Neuronal stem cell (in vitro differentiated cells): ENCODE measurements around the gene SCNN1G.

Experiments
- DNase-seq: peaks from one replicate; pipeline ENCODE4 v3.0.0-alpha.2; 2013; ENCODE audit warnings: low spot score
- H2AFZ ChIP-seq: one replicate; pipeline ENCODE4 v1.6.1; 2013; ENCODE audit warnings: mild to moderate bottlenecking, low read length, inconsistent platforms
- H2AK5ac ChIP-seq: 2 replicates; pipeline ENCODE4 v1.6.1; 2013; ENCODE audit warnings: low read depth, mild to moderate bottlenecking, inconsistent platforms, low read length, moderate library complexity, mixed read lengths
- H2BK120ac ChIP-seq: 2 replicates; pipeline ENCODE4 v1.6.1; 2013; ENCODE audit warnings: low read depth, mild to moderate bottlenecking, inconsistent platforms, low read length, moderate library complexity, mixed read lengths
- H2BK12ac ChIP-seq: one replicate; pipeline ENCODE4 v1.6.1; 2013; ENCODE audit warnings: low read length, inconsistent platforms
- H2BK15ac ChIP-seq: 2 replicates; pipeline ENCODE4 v1.6.1; 2013; ENCODE audit warnings: mild to moderate bottlenecking, low read length, inconsistent platforms, mixed read lengths
- H2BK5ac ChIP-seq: one replicate; pipeline ENCODE4 v1.6.1; 2013; ENCODE audit warnings: inconsistent platforms, mild to moderate bottlenecking, low read length, moderate library complexity
- H3K14ac ChIP-seq: one replicate; pipeline ENCODE4 v1.6.1; 2013; ENCODE audit warnings: low read length, inconsistent platforms
- H3K18ac ChIP-seq: 2 replicates; pipeline ENCODE4 v1.6.1; 2013; ENCODE audit warnings: low read length, inconsistent platforms
- H3K23ac ChIP-seq: 2 replicates; pipeline ENCODE4 v1.6.1; 2013; ENCODE audit warnings: low read depth, mild to moderate bottlenecking, mixed read lengths, low read length, inconsistent platforms; ENCODE audit not compliant: poor library complexity
- H3K27ac ChIP-seq: replicated peaks from 3 replicates; pipeline ENCODE4 v1.5.1; 2013; ENCODE audit warnings: low read length, inconsistent platforms
- H3K27me3 ChIP-seq, 3 experiments: 2 replicates each; pipeline ENCODE4 v1.6.1; 2013; ENCODE audit warnings: low read length in 3 of 3, mild to moderate bottlenecking in 2 of 3, inconsistent platforms in 1 of 3, low read depth in 1 of 3, mixed read lengths in 1 of 3, moderate library complexity in 1 of 3; ENCODE audit not compliant: control insufficient read depth in 3 of 3, insufficient read depth in 3 of 3
- H3K36me3 ChIP-seq, 2 donors: replicated peaks in 1 of 2; 2 replicates each; pipeline ENCODE4 v1.6.1; 2013; ENCODE audit warnings: low read length in 2 of 2; ENCODE audit not compliant: control insufficient read depth in 2 of 2, insufficient read depth in 2 of 2
- H3K4ac ChIP-seq: 2 replicates; pipeline ENCODE4 v1.6.1; 2013; ENCODE audit warnings: inconsistent platforms, mild to moderate bottlenecking, low read length, moderate library complexity
- H3K4me1 ChIP-seq, 2 donors: 1 replicate in 1 of 2; 2 replicates in 1 of 2; pipeline ENCODE4 v1.6.1; 2013; ENCODE audit warnings: low read length in 2 of 2, low read depth in 1 of 2; ENCODE audit not compliant: control insufficient read depth in 2 of 2, insufficient read depth in 1 of 2
- H3K4me2 ChIP-seq: one replicate; pipeline ENCODE4 v1.6.1; 2013; ENCODE audit warnings: mild to moderate bottlenecking, low read length, inconsistent platforms; ENCODE audit not compliant: insufficient read depth, poor library complexity, severe bottlenecking
- H3K4me3 ChIP-seq, 2 donors: 2 replicates each; pipeline ENCODE4 v1.5.1; 2013; ENCODE audit warnings: low read length in 2 of 2, mild to moderate bottlenecking in 2 of 2, inconsistent platforms in 1 of 2, moderate library complexity in 1 of 2
- H3K79me1 ChIP-seq: one replicate; pipeline ENCODE4 v1.6.1; 2013; ENCODE audit warnings: low read depth, mild to moderate bottlenecking, inconsistent platforms, low read length, moderate library complexity
- H3K9ac ChIP-seq: one replicate; pipeline ENCODE4 v1.6.1; 2013; ENCODE audit warnings: mild to moderate bottlenecking, low read depth, low read length, inconsistent platforms; ENCODE audit not compliant: poor library complexity
- H3K9me3 ChIP-seq, 2 donors: replicated peaks in 1 of 2; 2 replicates each; pipeline versions ENCODE3 to v1.6.1; 2013; ENCODE audit warnings: low read length in 2 of 2, mild to moderate bottlenecking in 2 of 2, inconsistent platforms in 1 of 2, low read depth in 1 of 2, mixed read lengths in 1 of 2, moderate library complexity in 1 of 2; ENCODE audit not compliant: control insufficient read depth in 2 of 2, insufficient read depth in 1 of 2
- H4K8ac ChIP-seq: one replicate; pipeline ENCODE4 v1.6.1; 2013; ENCODE audit warnings: low read depth, mild to moderate bottlenecking, inconsistent platforms, low read length, moderate library complexity
- H4K91ac ChIP-seq: one replicate; pipeline ENCODE4 v1.6.1; 2013; ENCODE audit warnings: low read length, low read depth, mild to moderate bottlenecking, inconsistent platforms; ENCODE audit not compliant: poor library complexity
- WGBS, 2 donors: extraction: QIAGEN DNeasy Blood & Tissue Kit; methylation state at CpG; one replicate each; pipeline ENCODE4 v1.1.7; 2013; ENCODE audit warnings: missing lambda C conversion rate in 2 of 2, mixed read lengths in 1 of 2; ENCODE audit not compliant: insufficient read length in 2 of 2, insufficient replicate concordance in 1 of 2; ENCODE audit errors: extremely low coverage in 2 of 2; 5-methylcytosine and 5-hydroxymethylcytosine counted together

The SCNN1G gene

GRCh38 chr16:23214796-23215195, 32.3 kb downstream of the SCNN1G start:
- no peaks in the 10 kb centered on the region for H3K27me3 ChIP-seq
- DNase-seq, result no peak
- no peaks in the 10 kb centered on the region for H3K36me3 ChIP-seq
- no peak overlapping the region for H4K8ac ChIP-seq
- no peak overlapping the region for H2AK5ac ChIP-seq
- H3K4me1 ChIP-seq, result no peaks in the 10 kb centered on the region
- no peaks in the 10 kb centered on the region for H3K79me1 ChIP-seq
- H2BK12ac ChIP-seq, result no peak overlapping the region
- H3K4ac ChIP-seq, result no peak overlapping the region
- H3K9me3 ChIP-seq, result no peaks in the 10 kb centered on the region
- H2BK120ac ChIP-seq, result no peak overlapping the region
- H4K91ac ChIP-seq, result no peak overlapping the region
- no peak overlapping the region for H3K27ac ChIP-seq
- H3K23ac ChIP-seq, result no peak overlapping the region
- no peak overlapping the region for H2BK15ac ChIP-seq
- no peak overlapping the region for H3K4me2 ChIP-seq
- H3K9ac ChIP-seq, result no peak overlapping the region
- no CpG with 5 or more reads among the region's 7 CpGs for WGBS, 2 donors
- no peak overlapping the region for H3K18ac ChIP-seq
- H2BK5ac ChIP-seq, result no peak overlapping the region
- H3K14ac ChIP-seq, result no peak overlapping the region
- no peak overlapping the region for H3K4me3 ChIP-seq
- no peak overlapping the region for H2AFZ ChIP-seq

GRCh38 chr16:23215435-23215834, 32.9 kb downstream of the SCNN1G start:
- no peaks in the 10 kb centered on the region for H3K36me3 ChIP-seq
- no peaks in the 10 kb centered on the region for H3K79me1 ChIP-seq
- no peak overlapping the region for H2BK12ac ChIP-seq
- no peak overlapping the region for H3K23ac ChIP-seq
- DNase-seq, result no peak
- no peak overlapping the region for H4K91ac ChIP-seq
- no peak overlapping the region for H3K4ac ChIP-seq
- no peaks in the 10 kb centered on the region for H3K4me1 ChIP-seq
- no peak overlapping the region for H3K18ac ChIP-seq
- no peak overlapping the region for H2BK5ac ChIP-seq
- no peak overlapping the region for H2BK120ac ChIP-seq
- H3K4me2 ChIP-seq, result no peak overlapping the region
- no peak overlapping the region for H3K27ac ChIP-seq
- no peak overlapping the region for H3K4me3 ChIP-seq
- no peak overlapping the region for H2AK5ac ChIP-seq
- H4K8ac ChIP-seq, result no peak overlapping the region
- H2AFZ ChIP-seq, result no peak overlapping the region
- no CpG with 5 or more reads among the region's 10 CpGs for WGBS, 2 donors
- H3K9ac ChIP-seq, result no peak overlapping the region
- H3K27me3 ChIP-seq, result no peaks in the 10 kb centered on the region
- no peak overlapping the region for H3K14ac ChIP-seq
- H2BK15ac ChIP-seq, result no peak overlapping the region
- H3K9me3 ChIP-seq, result no peaks in the 10 kb centered on the region

GRCh38 chr16:23216658-23217246, 34.2 kb downstream of the SCNN1G start:
- Histone ChIP-seq H2AFZ (no peak overlapping the region), H3K4me3 (no peak overlapping the region), H3K4ac (no peak overlapping the region), H3K4me2 (no peak overlapping the region), H2BK12ac (no peak overlapping the region), H2BK5ac (no peak overlapping the region), H3K36me3 (no peaks in the 10 kb centered on the region), H3K9me3 (no peaks in the 10 kb centered on the region), H3K4me1 (no peaks in the 10 kb centered on the region), H4K8ac (no peak overlapping the region), H3K14ac (no peak overlapping the region), H3K27ac (no peak overlapping the region), H4K91ac (no peak overlapping the region), H2BK120ac (no peak overlapping the region), H2BK15ac (no peak overlapping the region), H2AK5ac (no peak overlapping the region), H3K79me1 (no peaks in the 10 kb centered on the region), H3K27me3 (no peaks in the 10 kb centered on the region), H3K9ac (no peak overlapping the region), H3K23ac (no peak overlapping the region), H3K18ac (no peak overlapping the region)
- no CpG with 5 or more reads among the region's 4 CpGs for whole genome bisulfite sequencing, 2 donors
- DNase-seq, result no peak

- Histone ChIP-seq H3K9me3 (no peaks in the 10 kb centered on the region), H2BK15ac (no peak overlapping the region)
Measured at GRCh38 chr16:23217646-23218045, 35.1 kb downstream of the SCNN1G start.

More at GRCh38 chr16:23217646-23218045, 35.1 kb downstream of the SCNN1G start:
- Histone ChIP-seq H3K27ac (no peak overlapping the region), H3K36me3 (no peaks in the 10 kb centered on the region), H3K9ac (no peak overlapping the region), H3K4me1 (no peaks in the 10 kb centered on the region), H3K79me1 (no peaks in the 10 kb centered on the region), H4K91ac (peak overlapping the region; percentile 25), H2BK5ac (no peak overlapping the region), H3K23ac (peak overlapping the region; percentile 0), H3K18ac (no peak overlapping the region), H3K14ac (peak overlapping the region; percentile 40), H3K4me2 (no peak overlapping the region), H3K4ac (no peak overlapping the region), H2BK12ac (no peak overlapping the region), H4K8ac (no peak overlapping the region), H3K4me3 (no peak overlapping the region), H2AFZ (no peak overlapping the region), H3K27me3 (no peaks in the 10 kb centered on the region), H2AK5ac (no peak overlapping the region), H2BK120ac (no peak overlapping the region)
- no peak for DNase-seq
- no CpG with 5 or more reads among the region's 8 CpGs for WGBS, 2 donors
